Mucosa of gallbladder (tissue), 1 donor: ENCODE data around the gene AMN1. TPM values are rescaled to one million over a fixed set of nuclear protein-coding genes. Genes with fewer than 3 reads are reported as not detected.
"Not testable (repeated sequence)": the region's sequence is repeated elsewhere in the genome, so short reads cannot be mapped to it uniquely, and the experiment has no call there.

Experiments used
- DNase-seq: peaks from one replicate; pipeline ENCODE4 v3.0.0-alpha.2; 2020; ENCODE audit warnings: low spot score
- total RNA-seq: library from RNA; stranded (reverse); gene quantifications from one replicate; pipeline ENCODE4 v1.2.1, GENCODE V29; 2021
- donor health status: DM: no; HTN: no; CAD: no.

The AMN1 gene
- total RNA-seq, 1 donor from 2014 or later, result 8.9 TPM

DNA sequence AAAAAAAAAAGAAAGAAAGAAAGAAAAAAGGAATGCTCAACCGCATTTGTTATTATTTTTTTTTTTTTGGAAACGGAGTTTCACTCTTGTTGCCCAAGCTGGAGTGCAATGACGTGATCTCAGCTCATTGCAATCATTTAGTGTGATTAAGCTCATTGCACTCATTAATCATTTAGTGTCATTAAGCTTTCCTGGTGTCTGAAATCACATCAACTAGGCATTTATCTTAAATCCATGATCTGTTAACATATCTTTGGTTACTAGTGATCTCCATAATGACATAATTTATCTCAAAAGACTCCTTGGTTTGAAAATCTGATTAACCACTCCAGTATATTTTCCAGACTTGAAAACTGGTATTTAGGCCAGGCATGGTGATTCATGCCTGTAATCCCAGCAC, 43.0 kb downstream of the AMN1 start:
- DNase-seq, result no peak

GRCh38 chr12:31682136-31682962, 46.5 kb downstream of the AMN1 start:
- peak; percentile 73 for DNase-seq

GRCh38 chr12:31672521-31672920, 56.3 kb downstream of the AMN1 start:
- no peak for DNase-seq

GRCh38 chr12:31669582-31669981, 59.2 kb downstream of the AMN1 start:
- DNase-seq, result not testable (repeated sequence)

DNA sequence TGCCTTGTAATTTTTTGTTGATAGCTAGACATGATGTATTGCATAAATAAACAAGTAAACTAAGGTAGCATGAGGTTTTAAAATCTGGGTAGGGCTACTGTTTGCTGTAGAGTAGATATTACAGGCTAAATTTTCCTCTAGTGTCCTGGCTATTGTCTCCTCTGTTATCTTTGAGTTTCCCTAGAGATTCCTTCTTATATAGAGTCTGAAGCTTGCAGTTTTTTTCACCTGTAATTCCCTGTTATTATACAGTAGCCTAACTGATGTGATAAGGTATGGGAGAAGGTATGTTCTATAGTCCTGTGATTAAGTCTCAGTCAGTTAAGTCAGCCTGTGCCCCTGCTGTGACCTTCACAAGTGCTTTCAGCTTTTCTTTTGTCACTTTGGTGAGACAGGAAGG, 59.8 kb downstream of the AMN1 start:
- no peak for DNase-seq

GRCh38 chr12:31664038-31664437, 64.8 kb downstream of the AMN1 start:
- no peak for DNase-seq

DNA sequence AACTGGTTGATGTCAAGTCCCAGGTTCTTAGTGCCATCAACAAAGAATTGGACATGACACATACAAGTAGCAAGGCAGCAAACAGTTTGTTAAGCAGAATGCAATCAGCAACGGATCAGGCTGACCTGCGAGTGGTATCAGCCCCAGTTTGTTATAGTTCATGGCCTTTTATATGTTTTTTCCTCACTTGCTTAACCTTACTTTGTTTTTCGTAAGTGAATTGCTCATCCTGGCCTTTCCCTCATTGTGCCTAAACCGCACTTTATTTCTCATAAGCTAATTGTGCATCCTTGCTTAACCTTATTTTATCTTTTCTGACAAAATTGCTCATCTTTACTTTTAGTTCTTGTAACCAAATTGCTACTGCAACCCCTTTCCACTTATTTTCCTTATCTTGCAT, 65.2 kb downstream of the AMN1 start:
- no peak for DNase-seq

DNA sequence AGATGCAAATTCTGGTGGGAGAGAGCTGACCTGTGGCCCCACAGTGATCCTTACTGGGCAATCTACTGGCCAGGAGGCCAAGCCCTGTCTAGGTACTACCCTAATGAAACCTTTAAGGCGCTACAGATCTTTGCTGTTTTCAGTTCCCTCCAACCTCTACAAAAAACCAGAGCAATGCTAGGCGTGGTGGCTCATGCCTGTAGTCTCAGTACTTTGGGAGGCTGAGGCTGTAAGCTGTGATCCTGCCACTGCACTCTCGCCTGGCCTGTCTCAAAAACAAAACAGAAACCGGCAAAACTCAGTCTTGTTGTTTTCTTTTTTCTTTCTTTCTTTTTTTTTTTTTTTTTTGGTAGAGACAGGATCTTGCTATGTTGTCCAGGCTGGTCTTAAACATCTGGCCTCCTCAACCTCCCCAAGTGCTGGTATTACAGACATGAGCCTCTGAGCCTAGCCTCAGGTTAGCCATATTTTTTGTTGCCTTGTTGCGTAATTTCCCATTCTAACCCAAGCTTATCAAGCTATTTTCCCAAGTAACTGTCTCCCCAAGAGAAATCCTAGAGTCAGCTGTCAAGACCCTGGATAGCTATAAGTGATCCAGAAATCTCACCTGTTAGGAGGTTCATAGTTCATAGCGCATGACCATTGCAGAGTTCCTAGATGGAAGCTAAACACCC, 66.5 kb downstream of the AMN1 start:
- no peak for DNase-seq

- peak; percentile 92 for DNase-seq
Measured at GRCh38 chr12:31659087-31659942, 69.5 kb downstream of the AMN1 start, which contains the start of gene ETFBKMT. TSS of gene ETFBKMT (plus strand) at chr12:31659688. CDS start at chr12:31661954, 2,266 bp downstream.

- DNase-seq, result no peak
Measured at GRCh38 chr12:31658471-31659086, 70.2 kb downstream of the AMN1 start.

- DNase-seq, result no peak
Measured at GRCh38 chr12:31655792-31656191, 73.0 kb downstream of the AMN1 start.

GRCh38 chr12:31655208-31655607, 73.6 kb downstream of the AMN1 start:
- no peak for DNase-seq

- no peak for DNase-seq
Measured at GRCh38 chr12:31651893-31652521, 76.8 kb downstream of the AMN1 start.

- peak; percentile 49 for DNase-seq
Measured at GRCh38 chr12:31650918-31651317, 77.9 kb downstream of the AMN1 start.

- no peak for DNase-seq
Measured at GRCh38 chr12:31647086-31647491, 81.7 kb downstream of the AMN1 start.

- DNase-seq, result no peak
Measured at GRCh38 chr12:31645924-31646323, 82.9 kb downstream of the AMN1 start.

DNA sequence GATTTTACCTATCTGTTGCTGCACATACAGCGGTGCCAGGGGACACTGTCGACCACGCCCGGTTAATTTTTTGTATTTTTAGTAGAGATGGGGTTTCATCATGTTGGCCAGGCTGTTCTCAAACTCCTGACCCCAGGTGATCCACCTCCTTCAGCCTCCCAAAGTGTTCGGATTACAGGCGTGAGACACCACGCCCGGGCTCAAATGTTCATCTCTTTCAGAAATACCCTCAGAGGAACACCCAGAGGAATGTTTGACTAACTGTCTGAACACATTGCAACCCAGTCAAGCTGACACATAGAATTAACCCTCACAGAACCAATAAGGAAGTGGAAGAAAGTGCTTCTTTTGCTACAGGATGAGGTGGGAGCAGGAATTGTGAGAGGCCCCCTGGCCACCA, 84.3 kb downstream of the AMN1 start:
- DNase-seq, result no peak

GRCh38 chr12:31641509-31642090, 87.2 kb downstream of the AMN1 start:
- DNase-seq, result no peak

- DNase-seq, result no peak
Measured at GRCh38 chr12:31634620-31635019, 94.2 kb downstream of the AMN1 start.

GRCh38 chr12:31633464-31633863, 95.4 kb downstream of the AMN1 start:
- DNase-seq, result no peak

DNA sequence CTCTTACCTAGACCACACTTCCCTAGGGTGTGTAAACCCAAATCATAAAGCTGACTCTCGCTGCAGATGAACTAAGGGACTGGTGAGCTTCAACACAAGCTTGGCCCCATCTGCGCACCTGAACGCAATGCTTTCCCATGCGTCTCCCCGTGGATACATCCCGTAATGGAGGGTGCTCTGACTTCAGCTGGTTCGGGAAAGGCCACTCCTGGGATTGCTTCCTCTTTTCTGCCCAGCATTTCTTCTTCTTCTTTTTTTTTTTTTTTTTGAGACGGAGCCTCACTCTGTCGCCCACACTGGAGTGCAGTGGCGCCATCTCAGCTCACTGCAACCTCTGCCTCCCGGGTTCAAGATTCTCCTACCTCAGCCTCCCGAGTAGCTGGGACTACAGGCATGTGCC, 97.0 kb downstream of the AMN1 start:
- DNase-seq, result no peak
